Aorta (tissue), 5 donors: ENCODE results near the gene CUL5. TPM values are rescaled to one million over a fixed set of nuclear protein-coding genes. Genes with fewer than 3 reads are reported as not detected.

Experiments used
- ATAC-seq: fragments of 200-7000 bp; cut with Tn5 transposase; one replicate; pipeline ENCODE4 v1.9.1; 2022; ENCODE audit warnings: moderate library complexity; ENCODE audit not compliant: low FRiP score
- DNase-seq, 2 donors: peaks; one replicate each; pipeline ENCODE4 v3.0.0-alpha.2; 2020
- H3K27ac ChIP-seq, 2 donors: one replicate each; pipeline ENCODE4 v1.5.1; 2013; ENCODE audit warnings: low read length in 2 of 2, mild to moderate bottlenecking in 2 of 2, moderate library complexity in 2 of 2, control low read depth in 1 of 2, inconsistent platforms in 1 of 2, low read depth in 1 of 2
- H3K27me3 ChIP-seq, 2 donors: one replicate each; pipeline ENCODE4 v1.6.1; 2013; ENCODE audit warnings: control low read depth in 1 of 2, low read length in 1 of 2, mild to moderate bottlenecking in 1 of 2, moderate library complexity in 1 of 2; ENCODE audit not compliant: insufficient read depth in 2 of 2, control insufficient read depth in 1 of 2
- H3K36me3 ChIP-seq, 2 donors: one replicate each; pipeline ENCODE4 v1.6.1; 2013; ENCODE audit warnings: control low read depth in 1 of 2, low read length in 1 of 2, mild to moderate bottlenecking in 1 of 2; ENCODE audit not compliant: insufficient read depth in 2 of 2, control insufficient read depth in 1 of 2
- H3K4me1 ChIP-seq, 2 donors: one replicate each; pipeline ENCODE4 v1.6.1; 2013; ENCODE audit warnings: low read length in 2 of 2, control low read depth in 1 of 2, mild to moderate bottlenecking in 1 of 2, moderate library complexity in 1 of 2; ENCODE audit not compliant: insufficient read depth in 2 of 2, control insufficient read depth in 1 of 2
- H3K4me3 ChIP-seq, 2 donors: one replicate each; pipeline ENCODE4 v1.5.1; 2013; ENCODE audit warnings: low read length in 2 of 2, control low read depth in 1 of 2, mild to moderate bottlenecking in 1 of 2
- H3K9me3 ChIP-seq: one replicate; pipeline ENCODE4 v1.6.1; 2013; ENCODE audit warnings: mild to moderate bottlenecking, low read length; ENCODE audit not compliant: control insufficient read depth
- WGBS, 2 donors: extraction: QIAGEN DNeasy Blood & Tissue Kit; methylation state at CpG; one replicate each; pipeline ENCODE4 v1.1.7; 2013; 5-methylcytosine and 5-hydroxymethylcytosine counted together
- intact Hi-C, 2 donors: fragments of 100-400 bp; cut with DNase I; formaldehyde crosslinking; loops; one replicate each; pipeline versions ENCODE4 v1.14.2 to v1.15.0; 2022
- polyA plus RNA-seq, 2 donors: library from polyadenylated mRNA; stranded (reverse); fragments of 200-250 nt; gene quantifications; one replicate each; pipeline ENCODE4 v1.2.3, GENCODE V29; 2013
- total RNA-seq, 2 donors: library from RNA; stranded (reverse); fragmentation: NEBNext Ultra II Directional; extraction: Animal tissue kit (Norgen Biotek cat#: 25700); gene quantifications; one replicate each; pipeline ENCODE4 v1.2.1, GENCODE V29; 2021
- donor health status: healthy with polysubstance abuse.
- donor health status: Bipolar disorder and iron deficiency.
- donor health status: DM: no; HTN: no; CAD: no.
- donor health status: DM: no; HTN: no; CAD: no.
- donor health status: DM: yes; HTN: yes; CAD: no.

The CUL5 gene
- total and polyA plus RNA-seq, 4 donors: 8.5 to 34.3 (median 21.8) TPM

GRCh38 chr11:107991868-107992414 is 16.8 kb upstream of the CUL5 start:
- H3K4me1 ChIP-seq: no peaks in the 10 kb centered on the region
- H3K4me3 ChIP-seq: no peak overlapping the region
- H3K9me3 ChIP-seq: no peaks in the 10 kb centered on the region
- no peaks in the 10 kb centered on the region for H3K27me3 ChIP-seq
- ATAC-seq (no peak), DNase-seq (no peak)
- WGBS, 2 donors: 33 to 43% methylated on average over 5 of the region's 5 CpGs
- H3K36me3 ChIP-seq: no peaks in the 10 kb centered on the region
- no peak overlapping the region for H3K27ac ChIP-seq
- intact Hi-C loops: no loop called here

DNA sequence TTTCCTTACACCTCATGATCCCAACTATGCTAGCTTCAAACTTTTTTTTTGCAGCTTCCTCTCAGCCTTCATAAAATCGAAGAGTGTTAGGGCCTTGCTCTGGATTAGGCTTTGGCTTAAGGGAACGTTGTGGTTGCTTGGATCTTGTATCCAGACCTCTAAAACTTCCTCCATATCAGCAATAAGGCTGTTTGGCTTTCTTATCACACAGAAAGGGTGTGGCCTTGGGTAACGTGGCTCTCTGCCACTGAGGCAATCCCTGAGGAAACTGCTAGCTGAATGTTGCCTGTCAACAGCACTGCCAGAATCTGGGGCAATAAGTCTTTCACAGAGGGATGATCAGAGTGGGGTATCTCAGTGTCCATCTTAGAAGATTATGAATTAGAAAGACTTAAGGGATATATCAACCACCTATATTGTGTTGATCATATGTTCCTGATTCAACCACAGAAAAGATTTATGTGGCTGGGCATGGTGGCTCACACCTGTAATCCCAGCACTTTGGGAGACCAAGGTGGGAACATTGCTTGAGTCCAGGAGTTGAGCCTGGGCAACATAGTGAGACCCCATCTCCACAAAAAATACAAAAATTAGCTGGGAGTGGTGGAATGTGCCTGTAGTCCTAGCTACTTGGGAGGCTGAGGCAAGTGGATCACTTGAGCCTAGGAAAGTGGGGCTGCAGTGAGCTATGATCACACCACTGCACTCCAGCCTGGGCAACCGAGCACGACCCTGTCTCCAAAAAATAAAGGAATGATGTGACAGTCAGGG is 12.5 kb upstream of the CUL5 start:
- H3K4me3 ChIP-seq: no peak overlapping the region
- no peak for DNase-seq
- intact Hi-C loops: no loop called here
- no peaks in the 10 kb centered on the region for H3K27me3 ChIP-seq
- H3K4me1 ChIP-seq: no peaks in the 10 kb centered on the region
- H3K27ac ChIP-seq: no peak overlapping the region
- H3K9me3 ChIP-seq: no peaks in the 10 kb centered on the region
- no peak for ATAC-seq
- WGBS, 2 donors: 44 to 45% methylated on average over 5 of the region's 5 CpGs
- H3K36me3 ChIP-seq: no peaks in the 10 kb centered on the region

DNA sequence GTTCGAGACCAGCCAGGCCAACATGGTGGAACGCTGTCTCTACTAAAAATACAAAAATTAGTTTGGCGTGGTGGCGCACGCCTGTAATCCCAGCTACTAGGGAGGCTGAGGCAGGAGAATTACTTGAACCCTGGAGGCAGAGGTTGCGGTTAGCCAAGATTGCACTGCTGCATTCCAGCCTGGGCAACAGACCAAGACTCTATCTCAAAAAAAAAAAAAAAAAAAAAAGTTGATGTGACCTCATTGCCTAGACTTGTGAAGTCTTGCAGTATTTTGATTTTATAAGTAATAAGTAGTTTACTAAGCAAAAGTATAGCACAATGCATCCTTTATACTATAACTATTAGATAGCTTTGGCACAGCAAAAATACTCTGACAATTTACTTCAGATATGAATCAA is 9.9 kb upstream of the CUL5 start:
- no peaks in the 10 kb centered on the region for H3K4me1 ChIP-seq
- ATAC-seq: no peak
- H3K36me3 ChIP-seq: no peaks in the 10 kb centered on the region
- intact Hi-C loops: no loop called here
- no peak for DNase-seq
- H3K9me3 ChIP-seq: no peaks in the 10 kb centered on the region
- no peak overlapping the region for H3K4me3 ChIP-seq
- H3K27me3 ChIP-seq: no peaks in the 10 kb centered on the region
- 87 to 90% methylated on average over 6 of the region's 6 CpGs for WGBS, 2 donors
- no peak overlapping the region for H3K27ac ChIP-seq

DNA sequence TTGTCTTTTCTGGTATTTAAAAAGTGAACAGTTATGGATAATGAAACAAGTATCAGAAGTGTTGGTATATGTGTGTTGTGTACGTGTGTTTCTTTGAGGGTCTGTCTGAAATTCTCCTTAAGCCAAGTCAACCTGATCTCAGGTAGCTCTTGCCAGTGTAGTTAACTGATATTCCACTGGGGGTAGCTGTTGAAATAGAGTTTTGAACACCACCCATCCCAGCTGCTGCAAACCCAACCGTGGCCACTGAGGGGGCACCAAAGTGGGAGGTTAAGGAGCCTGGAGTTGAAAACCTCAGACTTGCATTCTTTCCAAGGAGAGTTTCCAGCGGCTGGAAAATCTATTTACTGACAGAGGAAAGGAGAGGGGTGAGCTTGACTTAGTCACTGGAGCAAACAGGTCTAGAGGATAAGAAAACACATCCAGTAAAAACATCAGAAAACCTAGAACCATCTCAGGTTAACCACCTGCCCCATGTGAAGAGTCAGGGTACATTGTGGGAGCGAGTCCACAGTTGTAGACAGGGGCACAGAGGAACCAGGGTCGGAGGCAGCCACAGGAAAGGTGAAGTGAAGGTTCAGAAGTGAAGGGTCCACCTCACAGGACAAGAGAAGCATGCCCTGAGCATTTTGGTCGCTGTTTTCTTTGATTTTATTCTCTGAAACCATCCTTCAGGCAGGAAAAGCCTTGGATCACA is 8.8 kb upstream of the CUL5 start:
- H3K4me3 ChIP-seq: no peak overlapping the region
- H3K27ac ChIP-seq: no peak overlapping the region
- no peaks in the 10 kb centered on the region for H3K9me3 ChIP-seq
- no peaks in the 10 kb centered on the region for H3K4me1 ChIP-seq
- WGBS, 2 donors: 37 to 39% methylated on average over 6 of the region's 6 CpGs
- no peaks in the 10 kb centered on the region for H3K36me3 ChIP-seq
- intact Hi-C loops: no loop called here
- no peaks in the 10 kb centered on the region for H3K27me3 ChIP-seq
- no peak for ATAC-seq
- DNase-seq: no peak

DNA sequence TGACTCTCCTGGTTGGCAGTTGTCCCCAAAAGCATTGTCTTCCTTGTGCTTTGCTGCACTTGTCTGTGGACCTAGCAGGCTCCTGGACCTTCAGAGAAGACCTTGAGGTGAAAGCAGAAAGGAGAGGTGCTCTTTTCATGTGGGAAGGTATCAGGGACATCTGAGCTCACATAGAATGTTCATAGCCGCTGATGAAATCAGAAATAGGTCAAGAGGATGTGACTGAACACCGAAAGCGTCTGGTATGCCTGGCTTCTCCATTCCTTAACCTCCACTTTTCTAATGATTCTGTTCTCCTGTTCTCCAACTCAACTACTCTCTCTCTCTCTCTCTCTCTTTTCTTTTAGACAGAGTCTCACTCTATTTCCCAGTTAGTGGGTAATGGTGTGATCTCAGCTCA is 6.2 kb upstream of the CUL5 start:
- H3K36me3 ChIP-seq: no peaks in the 10 kb centered on the region
- H3K27ac ChIP-seq: no peak overlapping the region
- H3K9me3 ChIP-seq: no peaks in the 10 kb centered on the region
- 86 to 87% methylated on average over 3 of the region's 3 CpGs for WGBS, 2 donors
- ATAC-seq: no peak
- no peak overlapping the region for H3K4me3 ChIP-seq
- DNase-seq: no peak
- H3K27me3 ChIP-seq: no peaks in the 10 kb centered on the region
- H3K4me1 ChIP-seq: no peaks in the 10 kb centered on the region
- intact Hi-C loops: no loop called here

DNA sequence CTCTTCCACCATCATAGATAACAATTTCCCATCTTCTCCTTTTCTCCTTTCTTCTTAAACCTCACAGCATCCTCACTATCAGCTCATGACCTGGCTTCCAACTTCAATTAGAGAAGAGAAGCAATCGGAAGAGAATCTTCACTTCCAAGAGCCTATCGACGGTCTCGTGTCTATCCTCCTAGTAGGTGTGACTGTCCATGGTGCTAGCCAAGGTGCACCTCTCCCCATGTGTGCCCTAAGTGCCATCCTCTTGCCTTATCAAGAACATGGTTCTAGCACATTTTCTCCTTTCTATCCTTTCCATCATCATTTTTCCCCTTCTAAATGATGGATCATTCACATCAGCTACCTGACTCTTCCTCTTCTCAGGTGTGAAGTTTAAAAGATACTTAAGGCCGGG is 5.1 kb upstream of the CUL5 start:
- Histone ChIP-seq H3K9me3 (no peaks in the 10 kb centered on the region), H3K27me3 (no peaks in the 10 kb centered on the region), H3K36me3 (no peaks in the 10 kb centered on the region), H3K4me3 (no peak overlapping the region), H3K4me1 (no peaks in the 10 kb centered on the region), H3K27ac (no peak overlapping the region)
- no peak for DNase-seq
- intact Hi-C loops: no loop called here
- 85 to 94% methylated on average over 5 of the region's 5 CpGs for WGBS, 2 donors
- ATAC-seq: no peak

DNA sequence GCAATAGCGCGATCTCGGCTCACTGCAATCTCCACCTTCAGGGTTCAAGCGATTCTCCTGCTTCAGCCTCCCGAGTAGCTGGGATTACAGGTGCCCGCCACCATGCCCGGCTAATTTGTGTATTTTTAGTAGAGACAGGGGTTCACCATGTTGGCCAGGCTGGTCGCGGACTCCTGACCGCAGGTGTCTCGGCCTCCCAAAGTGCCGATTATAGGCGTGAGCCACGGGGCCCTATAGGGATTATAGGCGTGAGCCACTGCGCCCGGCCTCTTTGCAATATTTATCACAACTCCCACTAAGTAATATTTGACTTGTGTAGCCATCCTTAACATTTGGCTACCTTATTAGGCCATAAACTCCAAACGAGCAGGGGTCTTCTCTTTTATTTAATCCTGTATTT is 879 bp upstream of the CUL5 start:
- Histone ChIP-seq H3K4me3 (no peak overlapping the region), H3K36me3 (no peaks in the 10 kb centered on the region), H3K4me1 (no peaks in the 10 kb centered on the region), H3K27me3 (no peaks in the 10 kb centered on the region), H3K27ac (no peak overlapping the region), H3K9me3 (no peaks in the 10 kb centered on the region)
- ATAC-seq (no peak), DNase-seq (no peak)
- intact Hi-C loops: loop anchor here in 1 of 2 donors (5.0 kb wide), 1 partner anchor 214 kb away; the partner anchor contains the start of genes ATM and NPAT
- WGBS, 2 donors: 95 to 96% methylated on average over 18 of the region's 18 CpGs

DNA sequence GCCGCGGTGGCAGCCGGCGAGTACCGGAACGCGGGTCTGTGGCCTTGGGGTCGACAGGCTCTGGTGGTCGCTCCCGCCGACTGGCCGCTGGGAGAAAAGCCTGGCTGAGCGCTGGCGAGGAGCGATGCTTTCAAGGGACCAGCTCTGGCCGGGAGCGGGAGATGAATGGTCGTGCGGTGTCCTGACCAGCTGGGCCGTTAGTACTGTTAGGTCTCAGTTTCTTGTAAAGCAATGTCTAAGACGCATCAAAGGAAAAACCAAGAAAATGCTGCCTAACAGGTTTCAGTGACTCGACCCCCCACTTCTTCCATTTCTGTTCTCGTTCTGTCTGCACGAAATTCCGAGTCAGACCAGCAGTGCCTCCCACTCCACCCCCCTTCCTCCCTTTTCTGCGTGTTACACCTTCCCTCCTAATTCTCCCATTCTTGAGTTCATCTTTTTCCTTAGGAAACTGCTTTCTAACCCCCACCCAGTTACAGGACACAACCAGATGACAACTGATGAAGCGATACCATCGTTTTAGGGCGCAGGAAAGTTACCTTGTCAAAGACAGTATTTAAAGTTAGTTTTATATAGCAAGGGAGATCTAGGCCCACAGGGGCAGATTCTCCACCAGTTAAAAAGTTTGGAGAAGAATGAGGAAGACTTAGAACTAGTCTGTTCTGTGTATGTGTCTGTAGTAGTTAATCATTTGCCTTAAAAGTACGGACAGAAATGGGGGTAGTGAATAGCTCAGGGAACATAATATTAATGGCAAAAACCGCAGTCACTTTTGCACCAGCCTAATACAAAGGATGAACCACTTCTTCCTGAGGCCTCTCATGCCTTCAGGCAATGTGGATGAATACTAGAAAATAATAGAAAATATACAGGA is 1.0 kb downstream of the CUL5 start:
- H3K36me3 ChIP-seq: no peaks in the 10 kb centered on the region
- WGBS, 2 donors: 2 to 3% methylated on average over 31 of the region's 31 CpGs
- no peaks in the 10 kb centered on the region for H3K27me3 ChIP-seq
- H3K9me3 ChIP-seq: no peaks in the 10 kb centered on the region
- ATAC-seq (peak; percentile 2), DNase-seq (no peak)
- H3K27ac ChIP-seq: peak overlapping the region; percentile 92 to 94
- H3K4me3 ChIP-seq: peak overlapping the region; percentile 58 to 77
- H3K4me1 ChIP-seq: no peaks in the 10 kb centered on the region
- intact Hi-C loops: loop anchor here in 1 of 2 donors (5.0 kb wide), 1 partner anchor 213 kb away; the partner anchor contains the start of genes ATM and NPAT
